Measurements from ENCODE around the gene IFNGR1.

GRCh38 chr6:137191670-137192069, 27.5 kb downstream of the IFNGR1 start:
- TF ChIP-seq CTCF (IDR thresholded peaks at IDR 0.05) (no peak), POLR2A (IDR thresholded peaks at IDR 0.05) (no peak)
